ENCODE data around the gene SYVN1. TPM values are rescaled to one million over a fixed set of nuclear protein-coding genes. Genes with fewer than 3 reads are reported as not detected.
A peak's percentile ranks its signal among the peaks of the same experiment; 100 is the strongest.

Gene SYVN1
- total and polyA plus RNA-seq, 4 donors, result 19.9 to 210 (median 56.6) TPM

GRCh38 chr11:65111159-65111743 lies 23.1 kb downstream of the SYVN1 start (continued):
- no peak for TF ChIP-seq ATF3 (IDR thresholded peaks at IDR 0.05)
- TF ChIP-seq RAD21 (IDR thresholded peaks at IDR 0.05), result no peak

- no peak for TF ChIP-seq NR2F2 (IDR thresholded peaks at IDR 0.05)
- peak in 1 of 2 donors; percentile 14 for TF ChIP-seq RXRA (IDR thresholded peaks at IDR 0.05)
- TF ChIP-seq CTCF (IDR thresholded peaks at IDR 0.05; ENCODE audit: low read depth, low read length, missing input control), result peak; percentile 99
- no peak for TF ChIP-seq FOXA1 (IDR thresholded peaks at IDR 0.05)
- TF ChIP-seq GABPA (IDR thresholded peaks at IDR 0.05 in 1 of 2, conservative IDR thresholded peaks at IDR 0.05 in 1 of 2), result no peak
- peak in 1 of 2 donors; percentile 19 for TF ChIP-seq HNF4A (conservative IDR thresholded peaks at IDR 0.05)
- no peak for TF ChIP-seq YY1 (IDR thresholded peaks at IDR 0.05)
- TF ChIP-seq SP1 (IDR thresholded peaks at IDR 0.05), result peak; percentile 9
- no peak for TF ChIP-seq HNF4G (IDR thresholded peaks at IDR 0.05)
- peak; percentile 78 to 85 for TF ChIP-seq RAD21 (IDR thresholded peaks at IDR 0.05)
- TF ChIP-seq ATF3 (IDR thresholded peaks at IDR 0.05), result no peak
- Histone ChIP-seq H3K27me3 (ENCODE audit: control insufficient read depth in 4 of 4, insufficient read depth in 4 of 4, low read length in 3 of 4) (no peaks in the 10 kb centered on the region), H3K9me3 (ENCODE audit: control insufficient read depth in 4 of 4, low read length in 3 of 4) (no peaks in the 10 kb centered on the region), H3K4me3 (ENCODE audit: low read depth in 1 of 3, low read length in 3 of 3) (no peak overlapping the region), H3K4me1 (ENCODE audit: control insufficient read depth in 4 of 4, insufficient read depth in 4 of 4, low read length in 3 of 4) (peaks cover 15 to 48% (median 40%) of the 10 kb centered on the region in 4 donors), H3K27ac (ENCODE audit: low read depth in 1 of 2, low read length in 2 of 2) (peak overlapping the region; percentile 38 to 59), H3K36me3 (ENCODE audit: control insufficient read depth in 4 of 4, insufficient read depth in 3 of 4, low read depth in 1 of 4, low read length in 3 of 4) (peaks cover 1 to 13% (median 8%) of the 10 kb centered on the region in 4 donors), H3K9ac (ENCODE audit: low read depth in 1 of 2, low read length in 2 of 2) (no peak overlapping the region)
- peak; percentile 97 for DNase-seq (ENCODE audit: low spot score)
- WGBS, result 7% methylated on average over 18 of the region's 18 CpGs
Observed at GRCh38 chr11:65110354-65110861, 23.9 kb downstream of the SYVN1 start.

- Histone ChIP-seq H3K9ac (ENCODE audit: low read depth in 1 of 2, low read length in 2 of 2) (no peak overlapping the region), H3K4me3 (ENCODE audit: low read depth in 1 of 3, low read length in 3 of 3) (no peak overlapping the region), H3K27ac (ENCODE audit: low read depth in 1 of 2, low read length in 2 of 2) (no peak overlapping the region), H3K9me3 (ENCODE audit: control insufficient read depth in 4 of 4, low read length in 3 of 4) (no peaks in the 10 kb centered on the region), H3K36me3 (ENCODE audit: control insufficient read depth in 4 of 4, insufficient read depth in 3 of 4, low read depth in 1 of 4, low read length in 3 of 4) (peaks cover 3 to 13% (median 8%) of the 10 kb centered on the region in 4 donors), H3K4me1 (ENCODE audit: control insufficient read depth in 4 of 4, insufficient read depth in 4 of 4, low read length in 3 of 4) (peaks cover 15 to 42% (median 34%) of the 10 kb centered on the region in 4 donors), H3K27me3 (ENCODE audit: control insufficient read depth in 4 of 4, insufficient read depth in 4 of 4, low read length in 3 of 4) (no peaks in the 10 kb centered on the region)
- WGBS, result 91% methylated on average over 36 of the region's 36 CpGs
- DNase-seq (ENCODE audit: low spot score), result no peak
- TF ChIP-seq HNF4A (conservative IDR thresholded peaks at IDR 0.05) (no peak), FOXA1 (IDR thresholded peaks at IDR 0.05) (no peak), CTCF (IDR thresholded peaks at IDR 0.05; ENCODE audit: low read depth, low read length, missing input control) (no peak), JUND (IDR thresholded peaks at IDR 0.05) (no peak), ZBTB33 (IDR thresholded peaks at IDR 0.05) (no peak), ATF3 (IDR thresholded peaks at IDR 0.05) (no peak), HNF4G (IDR thresholded peaks at IDR 0.05) (no peak), GABPA (IDR thresholded peaks at IDR 0.05 in 1 of 2, conservative IDR thresholded peaks at IDR 0.05 in 1 of 2) (no peak), MAX (IDR thresholded peaks at IDR 0.05) (no peak), RAD21 (IDR thresholded peaks at IDR 0.05) (no peak), NR2F2 (IDR thresholded peaks at IDR 0.05) (no peak)
Observed at GRCh38 chr11:65109231-65110198, 24.8 kb downstream of the SYVN1 start.

Measured in liver (tissue), 9 donors.